GM12878 (cell line): ENCODE measurements around the gene SRSF12. TPM values are rescaled to one million over a fixed set of nuclear protein-coding genes. Genes with fewer than 3 reads are reported as not detected.

Experiments
- ATAC-seq: fragments of 200-7000 bp; cut with Tn5 transposase; 3 replicates; pipeline ENCODE4 v1.9.1; 2020; ENCODE audit warnings: mild to moderate bottlenecking, moderate library complexity
- BruUV-seq: library from RNA; stranded (reverse); fragments of 400-500 nt; replicated peaks from 2 replicates; lab custom pipeline; 2021; lab: Mats Ljungman, UMichigan
- CTCF ChIA-PET: fragments of 300-600 bp; sonication (Branson Sonifier 250); formaldehyde crosslinking; extraction: SDS; loops from one replicate; lab custom pipeline; 2021; ENCODE audit warnings: inconsistent platforms; lab: Yijun Ruan, JAX
- POLR2A ChIA-PET: fragments of 350-600 bp; formaldehyde crosslinking; extraction: SDS; loops from one replicate; lab custom pipeline; 2021; ENCODE audit warnings: inconsistent platforms; lab: Charles Lee
- RAD21 ChIA-PET: fragments of 300-600 bp; sonication (Branson Sonifier 250); formaldehyde crosslinking; loops from one replicate; lab custom pipeline; 2023; ENCODE audit warnings: antibody characterized with exemption; ENCODE audit not compliant: unreplicated experiment; lab: Charles Lee
- SMC1A ChIA-PET: fragments of 300-600 bp; sonication (Branson Sonifier 250); formaldehyde crosslinking; loops from one replicate; lab custom pipeline; 2023; ENCODE audit not compliant: unreplicated experiment, uncharacterized antibody; lab: Charles Lee
- DNase-seq: peaks from one replicate; pipeline ENCODE4 v3.0.0-alpha.2; 2011; ENCODE audit warnings: low read depth, low spot score
- FAIRE-seq: peaks from 3 replicates; lab custom pipeline; 2011; peaks lifted over from hg19 to GRCh38; lab: Jason Lieb, UNC
- H2AFZ ChIP-seq: 2 replicates; pipeline ENCODE4 v1.6.0; 2011; ENCODE audit warnings: low read depth, low read length, control low read depth; ENCODE audit not compliant: control insufficient read depth
- H3K27ac ChIP-seq: 2 replicates; pipeline ENCODE4 v1.5.1; 2011; ENCODE audit warnings: control low read depth; ENCODE audit not compliant: control insufficient read depth, insufficient read depth
- H3K27me3 ChIP-seq, 2 experiments: replicated peaks in 1 of 2; 2 replicates each; pipeline versions ENCODE4 v1.6.0 to v1.6.1; 2011; ENCODE audit warnings: low read length in 1 of 2; ENCODE audit not compliant: control insufficient read depth in 2 of 2, insufficient read depth in 2 of 2
- H3K36me3 ChIP-seq, 2 experiments: 2 replicates each; pipeline ENCODE4 v1.5.1; 2011; ENCODE audit warnings: low read length in 1 of 2; ENCODE audit not compliant: control insufficient read depth in 2 of 2, insufficient read depth in 2 of 2
- H3K4me1 ChIP-seq: 2 replicates; pipeline ENCODE4 v1.6.1; 2011; ENCODE audit warnings: mild to moderate bottlenecking, low read length, moderate library complexity, mixed read lengths; ENCODE audit not compliant: control insufficient read depth, insufficient read depth
- H3K4me2 ChIP-seq: 2 replicates; pipeline ENCODE4 v1.6.0; 2011; ENCODE audit warnings: control low read depth; ENCODE audit not compliant: control insufficient read depth, insufficient read depth
- H3K4me3 ChIP-seq: fragments of 200-600 bp; sonication (generic); 2 replicates; pipeline ENCODE4 v1.5.1; 2016
- H3K79me2 ChIP-seq: 2 replicates; pipeline ENCODE4 v1.6.0; 2011; ENCODE audit warnings: low read length; ENCODE audit not compliant: control insufficient read depth, insufficient read depth
- H3K9ac ChIP-seq: 2 replicates; pipeline ENCODE4 v1.8.0; 2011; ENCODE audit warnings: low read length, control low read depth, mixed read lengths; ENCODE audit not compliant: control insufficient read depth, insufficient read depth
- H3K9me3 ChIP-seq: replicated peaks from 3 replicates; pipeline ENCODE4 v1.5.1; 2011; ENCODE audit warnings: mild to moderate bottlenecking, low read length; ENCODE audit not compliant: control insufficient read depth, insufficient read depth
- H4K20me1 ChIP-seq: 2 replicates; pipeline ENCODE4 v1.6.0; 2011; ENCODE audit not compliant: control insufficient read depth, insufficient read depth
- EGR1 ChIP-seq, 2 experiments: IDR thresholded peaks; 1 replicate in 1 of 2; 2 replicates in 1 of 2; pipeline ENCODE4 v1.6.1; 2011 to 2012; ENCODE audit warnings: low read depth in 2 of 2, low read length in 2 of 2, borderline replicate concordance in 1 of 2, mild to moderate bottlenecking in 1 of 2, moderate library complexity in 1 of 2
- ETV6 ChIP-seq, 2 experiments: fragments of 450-650 bp in 1 of 2; IDR thresholded peaks in 1 of 2; conservative IDR thresholded peaks in 1 of 2; 2 replicates each; pipeline ENCODE4 v1.6.1; 2014; ENCODE audit warnings: antibody characterized with exemption in 1 of 2, borderline replicate concordance in 1 of 2, low read depth in 1 of 2, mild to moderate bottlenecking in 1 of 2, moderate library complexity in 1 of 2
- SIN3A ChIP-seq: IDR thresholded peaks from 2 replicates; pipeline ENCODE4 v1.6.1; 2012; ENCODE audit warnings: low read depth, low read length, improper control_type of control experiment
- SMC3 ChIP-seq: IDR thresholded peaks from 2 replicates; pipeline ENCODE4 v1.6.1; 2011; ENCODE audit warnings: low read length, improper control_type of control experiment, borderline replicate concordance
- TCF12 ChIP-seq: IDR thresholded peaks from 2 replicates; pipeline ENCODE4 v1.6.1; 2011; ENCODE audit warnings: low read depth, mild to moderate bottlenecking, low read length
- WGBS: methylation state at CpG from one replicate; pipeline ENCODE4 v1.1.6; 2016; ENCODE audit warnings: low lambda C conversion rate; ENCODE audit not compliant: insufficient replicate concordance, insufficient coverage; ENCODE audit errors: missing lambda C conversion rate; 5-methylcytosine and 5-hydroxymethylcytosine counted together
- in situ Hi-C: fragments of 300-500 bp; cut with MboI; formaldehyde crosslinking; loops from 9 replicates; pipeline ENCODE4 v1.14.3; 2018; ENCODE audit warnings: mixed read lengths
- intact Hi-C: fragments of 100-400 bp; cut with micrococcal nuclease; formaldehyde crosslinking; loops from one replicate; pipeline ENCODE4 v1.14.2; 2022; ENCODE audit not compliant: unreplicated experiment
- polyA plus RNA-seq, 11 experiments: library from polyadenylated mRNA; depleted of rRNA in 4 of 11; unstranded in 6 of 11; stranded (reverse) in 5 of 11; fragments of >200 nt; fragmentation: Nextera tagmentation in 4 of 11; fragmentation: Illumina TruSeq in 1 of 11; extraction: Ambion mirVana in 4 of 11; extraction: Trizol in 1 of 11; gene quantifications; 1 replicate in 1 of 11; 2 replicates in 10 of 11; pipeline versions ENCODE4 v1.2.1 to v1.2.3, GENCODE V29; 2011 to 2016; ENCODE audit warnings: inconsistent platforms in 2 of 11, missing spikeins in 2 of 11, low read depth in 1 of 11
- total RNA-seq, 4 experiments: library from RNA; depleted of rRNA in 3 of 4; stranded (reverse); fragments of >200 nt in 3 of 4; fragmentation: Illumina TruSeq in 1 of 4; extraction: Trizol in 1 of 4; gene quantifications; 2 replicates each; pipeline versions ENCODE4 v1.2.1 to v1.2.3, GENCODE V29; 2013 to 2021
- TF ChIP-seq, protein P1 (sequence below): fragments of 450-650 bp; conservative IDR thresholded peaks from 2 replicates; pipeline ENCODE4 v1.6.1; 2017; ENCODE audit warnings: mild to moderate bottlenecking, moderate library complexity

Gene SRSF12
- total and polyA plus RNA-seq, 10 of the 15 experiments (the other 5 are each of a cell fraction or from before 2014, with no cell fraction given): 0.03 to 0.23 TPM; not detected in 8

DNA sequence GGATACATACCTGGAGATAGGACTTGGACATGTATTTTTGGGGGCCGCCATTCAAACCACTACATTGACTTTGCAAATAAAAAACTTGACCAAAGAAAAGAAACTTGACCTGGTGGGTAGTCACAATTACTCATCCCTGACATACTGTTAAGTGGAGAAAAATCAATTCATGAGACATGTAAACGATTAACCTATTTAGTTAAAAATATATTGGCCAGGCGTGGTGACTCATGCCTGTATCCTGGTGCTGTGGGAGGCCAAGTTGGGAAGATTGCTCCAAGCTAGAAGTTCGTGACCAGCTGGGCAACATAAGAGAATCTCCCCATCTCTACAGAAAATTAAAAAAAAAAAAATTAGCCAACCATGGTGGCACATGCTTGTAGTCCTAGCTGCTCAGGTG is 2.5 kb upstream of the SRSF12 start:
- in situ Hi-C loops: no loop called here
- CTCF ChIA-PET: interaction anchor here (0.9 to 4.7 kb wide), 6 partner anchors 12 to 312 kb away, joined by 3 to 27 read pairs (median 4); no protein-coding TSS in a partner anchor
- H4K20me1 ChIP-seq: no peaks in the 10 kb centered on the region
- no peak overlapping the region for H2AFZ ChIP-seq
- no peaks in the 10 kb centered on the region for H3K36me3 ChIP-seq
- POLR2A ChIA-PET: no interaction called here
- SMC1A ChIA-PET: interaction anchor here (0.7 to 1.2 kb wide), 3 partner anchors 11 to 465 kb away, joined by 3 read pairs; no protein-coding TSS in a partner anchor
- 65% methylated on average over 4 of the region's 4 CpGs for WGBS
- no peak for DNase-seq
- no peak for TF ChIP-seq TCF12
- TF ChIP-seq, protein P1, sequence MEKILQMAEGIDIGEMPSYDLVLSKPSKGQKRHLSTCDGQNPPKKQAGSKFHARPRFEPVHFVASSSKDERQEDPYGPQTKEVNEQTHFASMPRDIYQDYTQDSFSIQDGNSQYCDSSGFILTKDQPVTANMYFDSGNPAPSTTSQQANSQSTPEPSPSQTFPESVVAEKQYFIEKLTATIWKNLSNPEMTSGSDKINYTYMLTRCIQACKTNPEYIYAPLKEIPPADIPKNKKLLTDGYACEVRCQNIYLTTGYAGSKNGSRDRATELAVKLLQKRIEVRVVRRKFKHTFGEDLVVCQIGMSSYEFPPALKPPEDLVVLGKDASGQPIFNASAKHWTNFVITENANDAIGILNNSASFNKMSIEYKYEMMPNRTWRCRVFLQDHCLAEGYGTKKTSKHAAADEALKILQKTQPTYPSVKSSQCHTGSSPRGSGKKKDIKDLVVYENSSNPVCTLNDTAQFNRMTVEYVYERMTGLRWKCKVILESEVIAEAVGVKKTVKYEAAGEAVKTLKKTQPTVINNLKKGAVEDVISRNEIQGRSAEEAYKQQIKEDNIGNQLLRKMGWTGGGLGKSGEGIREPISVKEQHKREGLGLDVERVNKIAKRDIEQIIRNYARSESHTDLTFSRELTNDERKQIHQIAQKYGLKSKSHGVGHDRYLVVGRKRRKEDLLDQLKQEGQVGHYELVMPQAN: no peak
- TF ChIP-seq SMC3: no peak
- no peak for TF ChIP-seq ETV6 (conservative IDR thresholded peaks at IDR 0.05 in 1 of 2, IDR thresholded peaks at IDR 0.05 in 1 of 2; ENCODE audit: borderline replicate concordance in 1 of 2, low read depth in 1 of 2)
- TF ChIP-seq EGR1 (IDR thresholded peaks at IDR 0.05; ENCODE audit: borderline replicate concordance in 1 of 2, low read depth in 2 of 2, low read length in 2 of 2): no peak
- no peak for TF ChIP-seq SIN3A
- TF ChIP-seq, all 136 proteins: peak for 0
- Histone ChIP-seq H3K27me3 (peaks cover 0 to 4% of the 10 kb centered on the region in 2 experiments; a peak in 1 of 4 replicates), H3K9ac (no peak overlapping the region), H3K79me2 (no peaks in the 10 kb centered on the region), H3K4me3 (no peak overlapping the region), H3K4me1 (no peaks in the 10 kb centered on the region), H3K27ac (no peak overlapping the region), H3K9me3 (no peaks in the 10 kb centered on the region), H3K4me2 (no peak overlapping the region)
- no TSS peak for BruUV-seq
- RAD21 ChIA-PET: no interaction called here
- ATAC-seq: no peak
- FAIRE-seq: no peak
- intact Hi-C loops: loop anchor here (5.0 kb wide), 1 partner anchor 138 kb away; no protein-coding TSS in a partner anchor
